Measurements from ENCODE around the gene TRDMT1.

Gene TRDMT1

DNA sequence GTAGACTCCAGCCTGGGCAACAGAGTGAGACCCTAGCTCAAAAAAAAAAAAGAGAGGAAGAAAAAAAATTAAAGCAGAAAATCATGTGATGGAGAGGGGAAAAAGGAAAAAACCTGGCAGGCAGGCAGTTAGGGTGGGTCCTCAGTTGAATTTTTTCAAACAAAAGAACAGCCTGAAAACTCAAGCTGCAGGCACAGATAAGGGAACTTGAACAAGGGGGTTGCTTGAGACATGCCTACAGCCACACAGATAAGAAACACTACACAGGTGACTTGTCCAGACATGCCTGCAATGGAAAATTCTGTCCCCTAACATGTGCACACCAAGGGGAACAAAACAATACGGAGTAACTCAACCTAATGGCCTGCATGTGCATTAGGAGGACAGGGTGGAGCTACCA lies 45.7 kb upstream of the TRDMT1 start:
- Histone ChIP-seq H2BK12ac (ENCODE audit: low read length in 2 of 2) (peak overlapping the region in 1 of 2 experiments; percentile 38), H3K36me3 (ENCODE audit: control insufficient read depth in 1 of 2, insufficient read depth in 2 of 2, low read depth in 1 of 2, low read length in 2 of 2) (no peaks in the 10 kb centered on the region), H2AFZ (ENCODE audit: low read depth, low read length) (no peak overlapping the region), H2AK5ac (ENCODE audit: low read length, severe bottlenecking) (no peak overlapping the region), H3K9me3 (ENCODE audit: control insufficient read depth, low read length) (peaks cover 2% of the 10 kb centered on the region), H3K4ac (ENCODE audit: low read depth in 1 of 2, low read length in 2 of 2) (no peak overlapping the region), H4K8ac (ENCODE audit: low read length) (no peak overlapping the region), H3K4me3 (ENCODE audit: insufficient read depth in 1 of 2, low read depth in 1 of 2, low read length in 2 of 2) (no peak overlapping the region), H3K9ac (ENCODE audit: low read length) (no peak overlapping the region), H3K4me1 (ENCODE audit: control insufficient read depth, insufficient read depth, low read depth, low read length) (no peaks in the 10 kb centered on the region), H3K18ac (ENCODE audit: low read depth in 1 of 2, low read length in 2 of 2) (peak overlapping the region in 1 of 2 experiments; percentile 21), H3K4me2 (ENCODE audit: low read length, poor library complexity, severe bottlenecking) (no peak overlapping the region), H3K14ac (ENCODE audit: low read length in 2 of 2) (no peak overlapping the region), H2BK15ac (ENCODE audit: low read depth, poor library complexity, severe bottlenecking) (no peak overlapping the region), H3K79me1 (replicated peaks; ENCODE audit: low read length, poor library complexity, severe bottlenecking) (no peaks in the 10 kb centered on the region), H4K91ac (ENCODE audit: low read length) (no peak overlapping the region), H3K27me3 (ENCODE audit: control insufficient read depth in 1 of 2, insufficient read depth in 1 of 2, low read length in 2 of 2) (no peaks in the 10 kb centered on the region), H2BK120ac (ENCODE audit: low read depth, low read length) (no peak overlapping the region), H2BK5ac (ENCODE audit: low read depth, low read length, poor library complexity, severe bottlenecking) (no peak overlapping the region), H3K23ac (ENCODE audit: low read length in 2 of 2) (no peak overlapping the region), H3K27ac (ENCODE audit: low read length, poor library complexity, severe bottlenecking) (no peak overlapping the region)
- DNase-seq, result no peak
- 81% methylated on average over 1 of the region's 1 CpG for WGBS

DNA sequence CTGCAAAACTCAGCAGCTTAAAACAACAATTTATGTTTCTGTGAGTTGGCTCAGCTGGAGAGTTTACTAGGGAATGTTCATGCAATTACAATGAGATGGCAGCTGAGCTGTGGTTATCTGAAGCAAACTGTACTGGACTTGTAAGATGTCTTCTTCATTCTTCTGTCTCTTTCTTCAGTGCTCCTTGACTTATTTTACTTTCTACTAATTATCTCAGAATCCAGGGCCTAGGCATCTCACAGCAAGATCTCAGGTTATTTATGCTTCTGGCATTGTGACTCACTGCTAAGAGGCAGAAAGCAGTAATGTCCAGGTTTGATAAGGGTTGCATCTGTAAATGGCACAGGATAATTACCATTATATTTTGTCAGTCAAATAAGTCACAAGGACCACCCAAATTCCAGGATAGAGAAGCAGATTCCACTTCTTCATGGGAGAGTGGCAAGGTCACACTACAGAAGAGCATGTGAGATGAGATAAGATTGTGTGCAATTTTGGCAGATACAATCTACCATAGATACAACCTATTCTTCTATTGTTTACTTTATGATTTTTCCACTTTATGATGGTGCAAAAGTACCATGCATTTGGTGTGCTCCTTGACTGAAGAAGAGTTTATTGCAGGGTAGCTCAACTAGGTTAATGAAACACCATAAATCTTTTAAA lies 43.4 kb upstream of the TRDMT1 start:
- no peaks in the 10 kb centered on the region for H3K79me1 ChIP-seq (replicated peaks; ENCODE audit: low read length, poor library complexity, severe bottlenecking)
- H3K9ac ChIP-seq (ENCODE audit: low read length), result no peak overlapping the region

GRCh38 chr10:17241611-17242333 lies 40.3 kb upstream of the TRDMT1 start:
- H2BK15ac ChIP-seq (ENCODE audit: low read depth, poor library complexity, severe bottlenecking), result no peak overlapping the region
- no peak overlapping the region for H2BK5ac ChIP-seq (ENCODE audit: low read depth, low read length, poor library complexity, severe bottlenecking)
- no peak overlapping the region for H3K27ac ChIP-seq (ENCODE audit: low read length, poor library complexity, severe bottlenecking)
- H2BK120ac ChIP-seq (ENCODE audit: low read depth, low read length), result no peak overlapping the region
- H3K79me1 ChIP-seq (replicated peaks; ENCODE audit: low read length, poor library complexity, severe bottlenecking), result no peaks in the 10 kb centered on the region
- no peak overlapping the region for H3K14ac ChIP-seq (ENCODE audit: low read length in 2 of 2)
- peaks cover 0 to 13% of the 10 kb centered on the region in 2 experiments for H3K36me3 ChIP-seq (ENCODE audit: control insufficient read depth in 1 of 2, insufficient read depth in 2 of 2, low read depth in 1 of 2, low read length in 2 of 2)
- peaks cover 7% of the 10 kb centered on the region for H3K9me3 ChIP-seq (ENCODE audit: control insufficient read depth, low read length)
- H3K9ac ChIP-seq (ENCODE audit: low read length), result no peak overlapping the region
- no peak overlapping the region for H3K4ac ChIP-seq (ENCODE audit: low read depth in 1 of 2, low read length in 2 of 2)
- no peak overlapping the region for H3K4me2 ChIP-seq (ENCODE audit: low read length, poor library complexity, severe bottlenecking)
- WGBS, result 91% methylated on average over 5 of the region's 5 CpGs
- no peak overlapping the region for H4K91ac ChIP-seq (ENCODE audit: low read length)
- H3K4me1 ChIP-seq (ENCODE audit: control insufficient read depth, insufficient read depth, low read depth, low read length), result no peaks in the 10 kb centered on the region
- no peak overlapping the region for H3K4me3 ChIP-seq (ENCODE audit: insufficient read depth in 1 of 2, low read depth in 1 of 2, low read length in 2 of 2)
- no peak overlapping the region for H2BK12ac ChIP-seq (ENCODE audit: low read length in 2 of 2)
- no peak overlapping the region for H3K23ac ChIP-seq (ENCODE audit: low read length in 2 of 2)
- no peak overlapping the region for H2AFZ ChIP-seq (ENCODE audit: low read depth, low read length)
- no peak overlapping the region for H3K18ac ChIP-seq (ENCODE audit: low read depth in 1 of 2, low read length in 2 of 2)
- H3K27me3 ChIP-seq (ENCODE audit: control insufficient read depth in 1 of 2, insufficient read depth in 1 of 2, low read length in 2 of 2), result no peaks in the 10 kb centered on the region
- H4K8ac ChIP-seq (ENCODE audit: low read length), result no peak overlapping the region
- no peak overlapping the region for H2AK5ac ChIP-seq (ENCODE audit: low read length, severe bottlenecking)
- peak; percentile 23 for DNase-seq

More for the DNA sequence above, 43.4 kb upstream of the TRDMT1 start:
- Histone ChIP-seq H3K4me2 (ENCODE audit: low read length, poor library complexity, severe bottlenecking) (no peak overlapping the region), H3K9me3 (ENCODE audit: control insufficient read depth, low read length) (peaks cover 9% of the 10 kb centered on the region), H3K27ac (ENCODE audit: low read length, poor library complexity, severe bottlenecking) (peak overlapping the region; percentile 36), H2AK5ac (ENCODE audit: low read length, severe bottlenecking) (no peak overlapping the region), H3K4me3 (ENCODE audit: insufficient read depth in 1 of 2, low read depth in 1 of 2, low read length in 2 of 2) (no peak overlapping the region), H3K4me1 (ENCODE audit: control insufficient read depth, insufficient read depth, low read depth, low read length) (no peaks in the 10 kb centered on the region), H3K14ac (ENCODE audit: low read length in 2 of 2) (no peak overlapping the region), H3K27me3 (ENCODE audit: control insufficient read depth in 1 of 2, insufficient read depth in 1 of 2, low read length in 2 of 2) (no peaks in the 10 kb centered on the region), H3K23ac (ENCODE audit: low read length in 2 of 2) (no peak overlapping the region), H2BK15ac (ENCODE audit: low read depth, poor library complexity, severe bottlenecking) (no peak overlapping the region), H2AFZ (ENCODE audit: low read depth, low read length) (no peak overlapping the region), H4K91ac (ENCODE audit: low read length) (no peak overlapping the region), H3K18ac (ENCODE audit: low read depth in 1 of 2, low read length in 2 of 2) (no peak overlapping the region), H2BK12ac (ENCODE audit: low read length in 2 of 2) (no peak overlapping the region), H3K36me3 (ENCODE audit: control insufficient read depth in 1 of 2, insufficient read depth in 2 of 2, low read depth in 1 of 2, low read length in 2 of 2) (no peaks in the 10 kb centered on the region), H3K4ac (ENCODE audit: low read depth in 1 of 2, low read length in 2 of 2) (no peak overlapping the region), H2BK120ac (ENCODE audit: low read depth, low read length) (no peak overlapping the region), H4K8ac (ENCODE audit: low read length) (no peak overlapping the region), H2BK5ac (ENCODE audit: low read depth, low read length, poor library complexity, severe bottlenecking) (no peak overlapping the region)
- DNase-seq, result peak; percentile 41

DNA sequence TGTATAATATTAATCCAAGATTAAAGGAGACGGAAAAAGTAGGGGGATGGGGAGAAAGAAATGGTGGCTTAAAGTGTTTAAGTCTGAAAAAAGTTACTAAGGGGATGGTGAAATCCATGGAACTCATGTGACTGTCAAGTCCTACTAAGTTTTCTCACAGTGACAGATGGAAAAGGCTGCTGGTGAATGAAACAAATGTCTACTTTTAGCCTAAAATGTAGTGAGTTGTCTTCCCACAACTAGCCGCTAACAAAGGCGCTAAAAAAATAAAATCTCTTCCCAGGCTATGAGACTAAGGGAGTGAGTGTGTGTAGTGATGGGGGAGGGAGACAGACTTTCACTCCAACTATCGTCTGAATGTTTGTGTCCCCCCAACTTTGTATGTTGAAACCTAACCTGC lies 39.1 kb upstream of the TRDMT1 start:
- Histone ChIP-seq H2AFZ (ENCODE audit: low read depth, low read length) (no peak overlapping the region), H2BK5ac (ENCODE audit: low read depth, low read length, poor library complexity, severe bottlenecking) (no peak overlapping the region), H2BK15ac (ENCODE audit: low read depth, poor library complexity, severe bottlenecking) (no peak overlapping the region), H3K14ac (ENCODE audit: low read length in 2 of 2) (no peak overlapping the region), H3K4ac (ENCODE audit: low read depth in 1 of 2, low read length in 2 of 2) (no peak overlapping the region), H3K9ac (ENCODE audit: low read length) (no peak overlapping the region), H3K9me3 (ENCODE audit: control insufficient read depth, low read length) (peaks cover 7% of the 10 kb centered on the region), H3K27me3 (ENCODE audit: control insufficient read depth in 1 of 2, insufficient read depth in 1 of 2, low read length in 2 of 2) (no peaks in the 10 kb centered on the region), H2BK120ac (ENCODE audit: low read depth, low read length) (no peak overlapping the region), H2BK12ac (ENCODE audit: low read length in 2 of 2) (no peak overlapping the region), H4K91ac (ENCODE audit: low read length) (no peak overlapping the region), H3K18ac (ENCODE audit: low read depth in 1 of 2, low read length in 2 of 2) (no peak overlapping the region), H2AK5ac (ENCODE audit: low read length, severe bottlenecking) (no peak overlapping the region), H3K23ac (ENCODE audit: low read length in 2 of 2) (no peak overlapping the region), H3K36me3 (ENCODE audit: control insufficient read depth in 1 of 2, insufficient read depth in 2 of 2, low read depth in 1 of 2, low read length in 2 of 2) (peaks cover 0 to 25% of the 10 kb centered on the region in 2 experiments), H3K4me3 (ENCODE audit: insufficient read depth in 1 of 2, low read depth in 1 of 2, low read length in 2 of 2) (no peak overlapping the region), H3K4me2 (ENCODE audit: low read length, poor library complexity, severe bottlenecking) (no peak overlapping the region), H3K4me1 (ENCODE audit: control insufficient read depth, insufficient read depth, low read depth, low read length) (no peaks in the 10 kb centered on the region), H3K27ac (ENCODE audit: low read length, poor library complexity, severe bottlenecking) (no peak overlapping the region), H4K8ac (ENCODE audit: low read length) (no peak overlapping the region), H3K79me1 (replicated peaks; ENCODE audit: low read length, poor library complexity, severe bottlenecking) (no peaks in the 10 kb centered on the region)
- DNase-seq, result peak; percentile 82
- WGBS, result 98% methylated on average over 4 of the region's 4 CpGs

Measured in mesenchymal stem cell (in vitro differentiated cells and primary cell).